Neural progenitor cell (in vitro differentiated cells): Measurements from ENCODE around the gene ANKAR. TPM values are rescaled to one million over a fixed set of nuclear protein-coding genes. Genes with fewer than 3 reads are reported as not detected.
A peak's percentile ranks its signal among the peaks of the same experiment; 100 is the strongest.

Experiments used
- DNase-seq: peaks from one replicate; pipeline ENCODE4 v3.0.0-alpha.2; 2016; ENCODE audit warnings: low spot score
- H2AFZ ChIP-seq: fragments of 200-600 bp; sonication (generic); replicated peaks from 2 replicates; pipeline ENCODE4 v1.6.1; 2016; ENCODE audit warnings: antibody characterized with exemption
- H3F3A ChIP-seq: fragments of 200-600 bp; sonication (generic); 2 replicates; pipeline ENCODE4 v1.6.1; 2016; ENCODE audit warnings: antibody characterized with exemption, low read depth
- H3K27ac ChIP-seq: fragments of 200-600 bp; sonication (generic); 2 replicates; pipeline ENCODE4 v1.5.1; 2016; ENCODE audit warnings: mild to moderate bottlenecking
- H3K27me3 ChIP-seq: fragments of 200-600 bp; sonication (generic); 2 replicates; pipeline ENCODE4 v1.6.1; 2016; ENCODE audit warnings: mild to moderate bottlenecking, moderate library complexity
- H3K36me3 ChIP-seq: fragments of 200-600 bp; sonication (generic); 2 replicates; pipeline ENCODE4 v1.5.1; 2016
- H3K4me1 ChIP-seq: fragments of 200-600 bp; sonication (generic); 2 replicates; pipeline ENCODE4 v1.6.1; 2016; ENCODE audit warnings: mixed run types
- H3K4me2 ChIP-seq: fragments of 200-600 bp; sonication (generic); 2 replicates; pipeline ENCODE4 v1.6.1; 2016
- H3K4me3 ChIP-seq: fragments of 200-600 bp; sonication (generic); 2 replicates; pipeline ENCODE4 v1.5.1; 2016
- H3K79me2 ChIP-seq: fragments of 200-600 bp; sonication (generic); 2 replicates; pipeline ENCODE4 v1.6.1; 2016; ENCODE audit warnings: low read depth
- H3K9ac ChIP-seq: fragments of 200-600 bp; sonication (generic); 2 replicates; pipeline ENCODE4 v1.6.1; 2016
- H3K9me3 ChIP-seq: fragments of 200-600 bp; sonication (generic); 2 replicates; pipeline ENCODE4 v1.5.1; 2016; ENCODE audit warnings: low read depth
- H4K20me1 ChIP-seq: fragments of 200-600 bp; sonication (generic); 2 replicates; pipeline ENCODE4 v1.6.1; 2016; ENCODE audit warnings: low read depth
- H3K27ac Mint-ChIP-seq: 3 replicates; pipeline ENCODE4 v1.8.0; 2021; ENCODE audit warnings: mixed read lengths
- H3K27me3 Mint-ChIP-seq: 2 replicates; pipeline ENCODE4 v1.8.0; 2022; ENCODE audit warnings: low read depth, mild to moderate bottlenecking, inconsistent platforms, moderate library complexity, mixed read lengths; ENCODE audit not compliant: insufficient read depth
- H3K36me3 Mint-ChIP-seq: 3 replicates; pipeline ENCODE4 v1.8.0; 2021; ENCODE audit warnings: mixed read lengths
- H3K4me1 Mint-ChIP-seq: 3 replicates; pipeline ENCODE4 v1.8.0; 2021; ENCODE audit warnings: mixed read lengths
- H3K4me3 Mint-ChIP-seq: 3 replicates; pipeline ENCODE4 v1.8.0; 2021; ENCODE audit warnings: mild to moderate bottlenecking, moderate library complexity, mixed read lengths
- H3K9me3 Mint-ChIP-seq: 3 replicates; pipeline ENCODE4 v1.8.0; 2020; ENCODE audit warnings: mixed read lengths
- CTCF ChIP-seq: fragments of 200-600 bp; sonication (generic); IDR thresholded peaks from 2 replicates; pipeline ENCODE4 v1.5.1; 2017; ENCODE audit warnings: antibody characterized with exemption, mild to moderate bottlenecking
- EZH2 ChIP-seq: fragments of 200-600 bp; sonication (generic); IDR thresholded peaks from 2 replicates; pipeline ENCODE4 v1.6.1; 2017; ENCODE audit warnings: antibody characterized with exemption, mild to moderate bottlenecking, moderate library complexity
- EZH2phosphoT487 ChIP-seq: fragments of 200-600 bp; sonication (generic); IDR thresholded peaks from 2 replicates; pipeline ENCODE4 v1.6.1; 2017; ENCODE audit warnings: antibody characterized with exemption
- total RNA-seq: library from RNA; depleted of rRNA; stranded (reverse); fragments of >200 nt; gene quantifications from 2 replicates; pipeline ENCODE4 v1.2.3, GENCODE V29; 2015; ENCODE audit warnings: low replicate concordance

Gene ANKAR
- total RNA-seq, 1 donor from 2014 or later: 12.0 TPM

DNA sequence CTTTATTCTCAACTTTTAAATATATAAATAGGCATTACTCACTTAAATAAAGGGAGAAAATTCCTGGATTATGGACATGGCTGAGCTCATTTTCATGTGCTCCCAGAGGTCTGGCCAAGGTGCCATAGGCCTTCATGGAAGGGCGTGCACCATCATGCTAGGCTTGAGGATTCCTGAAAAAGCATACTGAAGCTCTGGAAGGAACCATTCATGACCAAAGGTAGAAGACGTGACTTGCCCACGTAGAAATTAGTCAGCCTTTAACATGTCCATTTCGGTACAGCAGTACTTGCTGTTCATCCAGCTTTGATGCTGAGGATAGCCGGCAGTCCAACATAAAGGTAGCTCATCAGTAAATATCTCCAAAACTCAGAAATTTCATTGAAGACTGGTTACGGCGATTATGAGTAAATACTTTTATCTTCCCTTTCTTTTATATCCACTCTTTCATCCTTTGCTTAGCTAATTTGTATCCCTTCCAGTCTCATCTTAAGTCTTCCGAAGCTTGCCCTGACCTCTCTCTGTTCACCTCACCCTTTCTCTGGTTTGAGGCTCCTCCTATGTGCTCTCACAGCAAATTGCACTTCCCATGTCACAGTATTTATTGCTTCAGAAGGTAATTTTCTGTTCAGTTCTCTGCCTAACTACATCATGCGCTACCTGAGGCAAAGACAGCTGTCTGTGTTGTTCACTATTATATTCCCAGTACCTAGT lies 45.5 kb upstream of the ANKAR start:
- no peak for DNase-seq
- no peaks in the 10 kb centered on the region for H3K9me3 Mint-ChIP-seq
- H3K27me3 ChIP-seq: no peaks in the 10 kb centered on the region
- no peak overlapping the region for H3K9ac ChIP-seq
- no peak overlapping the region for H3K27ac ChIP-seq
- H3K27ac Mint-ChIP-seq: no peak overlapping the region
- H3K4me3 Mint-ChIP-seq: no peak overlapping the region
- no peaks in the 10 kb centered on the region for H3K4me1 ChIP-seq
- no peaks in the 10 kb centered on the region for H3K9me3 ChIP-seq
- H3K79me2 ChIP-seq: no peaks in the 10 kb centered on the region
- no peak for TF ChIP-seq EZH2
- TF ChIP-seq CTCF: peak; percentile 12
- H4K20me1 ChIP-seq: no peaks in the 10 kb centered on the region
- H3K36me3 Mint-ChIP-seq: no peaks in the 10 kb centered on the region
- no peaks in the 10 kb centered on the region for H3K36me3 ChIP-seq
- no peak overlapping the region for H3K4me3 ChIP-seq
- peak overlapping the region; percentile 11 for H2AFZ ChIP-seq
- H3K4me1 Mint-ChIP-seq: no peaks in the 10 kb centered on the region
- H3K4me2 ChIP-seq: no peak overlapping the region
- no peaks in the 10 kb centered on the region for H3F3A ChIP-seq
- no peaks in the 10 kb centered on the region for H3K27me3 Mint-ChIP-seq

GRCh38 chr2:189629531-189630453 lies 44.7 kb upstream of the ANKAR start:
- no peaks in the 10 kb centered on the region for H3K27me3 ChIP-seq
- no peaks in the 10 kb centered on the region for H3K36me3 ChIP-seq
- TF ChIP-seq EZH2 (no peak), EZH2phosphoT487 (no peak), CTCF (no peak)
- no peak overlapping the region for H3K9ac ChIP-seq
- H3K4me1 Mint-ChIP-seq: no peaks in the 10 kb centered on the region
- no peak overlapping the region for H3K4me2 ChIP-seq
- H3F3A ChIP-seq: no peaks in the 10 kb centered on the region
- DNase-seq: no peak
- H3K27me3 Mint-ChIP-seq: no peaks in the 10 kb centered on the region
- H3K27ac Mint-ChIP-seq: no peak overlapping the region
- no peaks in the 10 kb centered on the region for H3K9me3 Mint-ChIP-seq
- no peaks in the 10 kb centered on the region for H3K36me3 Mint-ChIP-seq
- no peak overlapping the region for H3K4me3 Mint-ChIP-seq
- H3K79me2 ChIP-seq: no peaks in the 10 kb centered on the region
- no peaks in the 10 kb centered on the region for H3K9me3 ChIP-seq
- H3K27ac ChIP-seq: no peak overlapping the region
- no peaks in the 10 kb centered on the region for H3K4me1 ChIP-seq
- H4K20me1 ChIP-seq: no peaks in the 10 kb centered on the region
- H2AFZ ChIP-seq: peak overlapping the region; percentile 11
- no peak overlapping the region for H3K4me3 ChIP-seq

DNA sequence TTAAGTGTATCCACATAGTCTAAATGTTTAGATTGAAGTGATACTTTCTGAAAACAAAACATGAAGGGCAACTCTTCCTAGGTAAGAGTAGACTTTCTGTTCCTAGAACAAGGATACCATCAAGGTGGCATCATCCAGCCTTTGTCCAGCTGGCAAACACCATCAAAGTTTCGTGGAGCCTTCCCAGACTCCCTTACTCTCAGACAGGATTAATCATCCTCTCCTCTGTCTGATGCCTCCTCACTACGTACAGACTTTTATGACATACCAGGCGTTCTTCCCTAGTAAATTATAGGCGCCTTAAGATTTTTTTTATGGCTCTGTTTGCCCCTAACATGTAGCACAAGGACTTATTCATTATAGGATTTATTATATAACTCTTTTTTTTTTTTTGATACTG lies 42.6 kb upstream of the ANKAR start:
- no peak overlapping the region for H3K4me3 ChIP-seq
- no peaks in the 10 kb centered on the region for H4K20me1 ChIP-seq
- Mint-ChIP-seq H3K4me3 (no peak overlapping the region), H3K4me1 (no peaks in the 10 kb centered on the region), H3K9me3 (no peaks in the 10 kb centered on the region), H3K36me3 (no peaks in the 10 kb centered on the region), H3K27ac (no peak overlapping the region), H3K27me3 (no peaks in the 10 kb centered on the region)
- H3K9ac ChIP-seq: no peak overlapping the region
- no peaks in the 10 kb centered on the region for H3F3A ChIP-seq
- H3K27ac ChIP-seq: no peak overlapping the region
- H3K4me2 ChIP-seq: no peak overlapping the region
- H3K79me2 ChIP-seq: no peaks in the 10 kb centered on the region
- H3K27me3 ChIP-seq: no peaks in the 10 kb centered on the region
- TF ChIP-seq EZH2 (no peak), CTCF (no peak), EZH2phosphoT487 (no peak)
- no peaks in the 10 kb centered on the region for H3K9me3 ChIP-seq
- no peak for DNase-seq
- no peaks in the 10 kb centered on the region for H3K4me1 ChIP-seq
- no peaks in the 10 kb centered on the region for H3K36me3 ChIP-seq
- no peak overlapping the region for H2AFZ ChIP-seq
